Heart left ventricle (tissue), 16 donors: Measurements from ENCODE around the gene SLC25A29. TPM values are rescaled to one million over a fixed set of nuclear protein-coding genes. Genes with fewer than 3 reads are reported as not detected.
A peak's percentile ranks its signal among the peaks of the same experiment; 100 is the strongest.

Experiments used
- ATAC-seq, 4 donors: fragments of 200-7000 bp; cut with Tn5 transposase; one replicate each; pipeline ENCODE4 v1.9.1; 2020 to 2022; ENCODE audit warnings: moderate library complexity in 4 of 4, mild to moderate bottlenecking in 3 of 4, moderate number of reproducible peaks in 1 of 4
- DNase-seq, 5 donors: peaks; one replicate each; pipeline ENCODE4 v3.0.0-alpha.2; 2020
- H3K27ac ChIP-seq, 12 donors: fragments of 200-600 bp; sonication (generic) in 4 of 12; one replicate each; pipeline versions ENCODE4 v1.5.0 to v1.8.0; 2016 to 2022; ENCODE audit warnings: mild to moderate bottlenecking in 2 of 12
- H3K27me3 ChIP-seq, 9 donors: fragments of 200-600 bp; sonication (generic) in 2 of 9; one replicate each; pipeline versions ENCODE4 v1.5.1 to v1.8.0; 2016 to 2022; ENCODE audit warnings: mild to moderate bottlenecking in 3 of 9
- H3K36me3 ChIP-seq, 9 donors: fragments of 200-600 bp; sonication (generic) in 2 of 9; one replicate each; pipeline versions ENCODE4 v1.5.0 to v1.8.0; 2018 to 2022; ENCODE audit warnings: mild to moderate bottlenecking in 2 of 9
- H3K4me1 ChIP-seq, 12 donors: fragments of 200-600 bp; sonication (generic) in 4 of 12; one replicate each; pipeline versions ENCODE4 v1.5.0 to v1.8.0; 2016 to 2022; ENCODE audit warnings: mild to moderate bottlenecking in 3 of 12
- H3K4me3 ChIP-seq, 12 donors: fragments of 200-600 bp; sonication (generic) in 4 of 12; one replicate each; pipeline versions ENCODE4 v1.5.0 to v1.8.0; 2017 to 2022; ENCODE audit warnings: mild to moderate bottlenecking in 9 of 12, moderate library complexity in 4 of 12
- H3K9me3 ChIP-seq, 12 donors: fragments of 200-600 bp; sonication (generic) in 4 of 12; one replicate each; pipeline versions ENCODE4 v1.5.0 to v1.8.0; 2016 to 2022; ENCODE audit warnings: mild to moderate bottlenecking in 1 of 12
- CTCF ChIP-seq, 12 donors: fragments of 200-600 bp; sonication (generic) in 4 of 12; IDR thresholded peaks; one replicate each; pipeline versions ENCODE4 v1.5.0 to v1.8.0; 2018 to 2022; ENCODE audit warnings: antibody characterized with exemption in 12 of 12, mild to moderate bottlenecking in 5 of 12
- POLR2A ChIP-seq, 2 donors: fragments of 450-650 bp; IDR thresholded peaks; one replicate each; pipeline ENCODE4 v1.6.1; 2017; ENCODE audit warnings: antibody characterized with exemption in 2 of 2, mild to moderate bottlenecking in 2 of 2, moderate library complexity in 2 of 2
- WGBS, 4 donors: extraction: QIAGEN DNeasy Blood & Tissue Kit in 2 of 4; methylation state at CpG; one replicate each; pipeline versions ENCODE4 v1.1.5 to v1.1.7; 2013 to 2018; 5-methylcytosine and 5-hydroxymethylcytosine counted together
- intact Hi-C, 10 donors: fragments of 100-400 bp; cut with DNase I; formaldehyde crosslinking; loops; one replicate each; pipeline versions ENCODE4 v1.11.1 to v1.14.2; 2022
- polyA plus RNA-seq, 2 donors: library from polyadenylated mRNA; stranded (reverse); fragments of 200-250 nt; gene quantifications; one replicate each; pipeline ENCODE4 v1.2.3, GENCODE V29; 2013
- total RNA-seq, 9 donors: library from RNA; depleted of rRNA in 2 of 9; stranded (reverse); fragments of >200 nt in 2 of 9; fragmentation: NEBNext Ultra II Directional in 3 of 9; extraction: Animal tissue kit (Norgen Biotek cat#: 25700) in 3 of 9; gene quantifications; one replicate each; pipeline versions ENCODE4 v1.1.0 to v1.2.4, GENCODE V29; 2016 to 2023
- donor health status: ischemic (EF 13 %, LVEDD 7.1; RV severe dilation, severe dysfunction).
- donor health status: healthy with polysubstance abuse.
- donor health status: DM: no; HTN: yes; CAD: no.
- donor health status: DM: no; HTN: no; CAD: no.
- donor health status: ischemic (EF 25% LVEDD 6.9; RV normal size, moderate dysfunction).
- donor health status: ischemic (EF 25% LVEDD 5.7; RV mildly dilated, moderate dysfunction).
- donor health status: healthy.
- donor health status: DM: yes; HTN: yes; CAD: no.
- donor health status: ischemic (EF 35%, LVEDD 5.7; RV mildly dilated, moderate dysfunction).
- donor health status: nonischemic (EF 11% LVEDD 7.7; RV severe dilation, severe dysfunction).
- donor health status: DM: yes; HTN: yes; CAD: no.
- donor health status: PGD.
- donor health status: ischemic (EF 29% LVEDD 5.4; RV normal size, mild dysfunction).
- donor health status: nonischemic (EF 23%, LVEDD 6.1; RV moderate dilation, normal function).

Gene SLC25A29
- total and polyA plus RNA-seq, 11 donors: 10.2 to 34.2 (median 21.7) TPM

GRCh38 chr14:100329233-100330006, 23.2 kb upstream of the SLC25A29 start:
- no peak for TF ChIP-seq POLR2A (IDR thresholded peaks at IDR 0.05)
- TF ChIP-seq CTCF (IDR thresholded peaks at IDR 0.05): no peak
- Histone ChIP-seq H3K4me1 (no peaks in the 10 kb centered on the region), H3K4me3 (no peak overlapping the region), H3K36me3 (peaks cover 0 to 19% (median 11%) of the 10 kb centered on the region in 9 donors), H3K27ac (no peak overlapping the region), H3K27me3 (no peaks in the 10 kb centered on the region), H3K9me3 (no peaks in the 10 kb centered on the region)
- ATAC-seq (no peak), DNase-seq (no peak)
- intact Hi-C loops: no loop called here
- WGBS, 4 donors: 85 to 91% (median 90%) methylated on average over 28 to 36 of the region's 36 CpGs

- intact Hi-C loops: no loop called here
- Histone ChIP-seq H3K9me3 (no peaks in the 10 kb centered on the region), H3K4me3 (no peak overlapping the region), H3K27me3 (no peaks in the 10 kb centered on the region), H3K4me1 (no peaks in the 10 kb centered on the region), H3K27ac (no peak overlapping the region), H3K36me3 (peaks cover 0 to 11% (median 3%) of the 10 kb centered on the region in 9 donors)
- TF ChIP-seq CTCF (IDR thresholded peaks at IDR 0.05): no peak
- TF ChIP-seq POLR2A (IDR thresholded peaks at IDR 0.05): no peak
- 75 to 91% (median 88%) methylated on average over 9 to 32 of the region's 32 CpGs for WGBS, 4 donors
- ATAC-seq (no peak), DNase-seq (peak in 1 of 5 donors; percentile 49)
Observed at GRCh38 chr14:100328495-100329163, 22.4 kb upstream of the SLC25A29 start.

- Histone ChIP-seq H3K4me3 (no peak overlapping the region), H3K27ac (no peak overlapping the region), H3K27me3 (no peaks in the 10 kb centered on the region), H3K9me3 (no peaks in the 10 kb centered on the region), H3K4me1 (no peaks in the 10 kb centered on the region), H3K36me3 (no peaks in the 10 kb centered on the region)
- intact Hi-C loops: no loop called here
- TF ChIP-seq POLR2A (IDR thresholded peaks at IDR 0.05) (no peak), CTCF (IDR thresholded peaks at IDR 0.05) (no peak)
- DNase-seq (peak in 1 of 5 donors; percentile 17), ATAC-seq (no peak)
- WGBS, 4 donors: 92 to 95% (median 94%) methylated on average over 21 to 24 of the region's 24 CpGs
Observed at GRCh38 chr14:100327128-100327527, 20.9 kb upstream of the SLC25A29 start.

GRCh38 chr14:100325958-100326357, 19.7 kb upstream of the SLC25A29 start:
- TF ChIP-seq POLR2A (IDR thresholded peaks at IDR 0.05) (no peak), CTCF (IDR thresholded peaks at IDR 0.05) (no peak)
- Histone ChIP-seq H3K27ac (no peak overlapping the region), H3K4me1 (peaks cover 0 to 7% (median 0%) of the 10 kb centered on the region in 12 donors), H3K27me3 (no peaks in the 10 kb centered on the region), H3K36me3 (no peaks in the 10 kb centered on the region), H3K4me3 (no peak overlapping the region), H3K9me3 (no peaks in the 10 kb centered on the region)
- DNase-seq (peak in 1 of 5 donors; percentile 13), ATAC-seq (no peak)
- intact Hi-C loops: no loop called here
- 90 to 95% (median 92%) methylated on average over 12 to 13 of the region's 13 CpGs for WGBS, 4 donors
